Measurements from ENCODE around the gene SLC9A9. TPM values are rescaled to one million over a fixed set of nuclear protein-coding genes. Genes with fewer than 3 reads are reported as not detected.

Gene SLC9A9
- total and polyA plus RNA-seq, 2 donors (not counting 1 experiment from before 2014, with no cell fraction given) = 14.3 to 74.0 TPM

DNA sequence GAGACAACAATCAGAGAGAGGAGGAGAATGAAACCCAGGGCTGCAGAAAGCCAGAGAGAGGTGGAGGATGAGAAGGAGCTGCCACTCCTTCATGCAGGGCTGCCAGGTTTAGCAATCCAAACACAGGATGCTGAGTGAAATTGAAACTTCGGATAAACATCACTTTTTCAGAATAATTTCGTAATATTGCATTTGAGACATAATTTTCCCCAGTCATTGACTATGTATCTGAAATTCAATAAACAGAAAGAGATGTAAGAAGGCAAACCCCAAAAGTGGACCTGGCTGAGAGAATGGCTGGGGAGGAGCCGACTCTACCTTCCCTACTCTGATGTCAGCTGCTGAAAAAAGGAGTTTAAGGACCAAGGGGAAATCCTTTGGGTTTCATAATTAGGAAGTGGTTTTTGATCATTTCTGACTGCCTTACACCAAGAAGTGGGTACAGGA, 33.8 kb downstream of the SLC9A9 start:
- Histone ChIP-seq H3K4me3 (replicated peaks in 1 of 4; ENCODE audit: control extremely low read depth in 1 of 4, insufficient read depth in 1 of 4, low read depth in 3 of 4, low read length in 4 of 4) (no peak overlapping the region), H3K27me3 (ENCODE audit: control insufficient read depth, insufficient read depth, low read length) (no peaks in the 10 kb centered on the region), H3K36me3 (ENCODE audit: control insufficient read depth, insufficient read depth, low read length) (no peaks in the 10 kb centered on the region), H3K4me2 (ENCODE audit: extremely low read depth, insufficient read depth, low read length) (peak overlapping the region; percentile 18), H3K4me1 (ENCODE audit: control insufficient read depth, extremely low read depth, insufficient read depth, low read length) (peaks cover 9% of the 10 kb centered on the region), H3K79me2 (ENCODE audit: control insufficient read depth, insufficient read depth, low read length) (no peaks in the 10 kb centered on the region), H3K9me3 (ENCODE audit: control insufficient read depth, insufficient read depth, low read depth, low read length) (no peaks in the 10 kb centered on the region), H3K27ac (ENCODE audit: insufficient read depth, low read length) (no peak overlapping the region), H3K9ac (ENCODE audit: insufficient read depth, low read length) (no peak overlapping the region), H2AFZ (ENCODE audit: low read length) (no peak overlapping the region), H4K20me1 (ENCODE audit: control insufficient read depth, extremely low read depth, insufficient read depth, low read length) (no peaks in the 10 kb centered on the region)
- peak in 1 of 2 donors; percentile 56 for DNase-seq (ENCODE audit: low read depth in 2 of 2)
- TF ChIP-seq CTCF (conservative IDR thresholded peaks at IDR 0.05 in 1 of 2, IDR thresholded peaks at IDR 0.05 in 1 of 2; ENCODE audit: low read depth in 1 of 2, low read length in 2 of 2) = no peak
- TF ChIP-seq EZH2 (IDR thresholded peaks at IDR 0.05; ENCODE audit: low read length, missing control alignments) = no peak

DNA sequence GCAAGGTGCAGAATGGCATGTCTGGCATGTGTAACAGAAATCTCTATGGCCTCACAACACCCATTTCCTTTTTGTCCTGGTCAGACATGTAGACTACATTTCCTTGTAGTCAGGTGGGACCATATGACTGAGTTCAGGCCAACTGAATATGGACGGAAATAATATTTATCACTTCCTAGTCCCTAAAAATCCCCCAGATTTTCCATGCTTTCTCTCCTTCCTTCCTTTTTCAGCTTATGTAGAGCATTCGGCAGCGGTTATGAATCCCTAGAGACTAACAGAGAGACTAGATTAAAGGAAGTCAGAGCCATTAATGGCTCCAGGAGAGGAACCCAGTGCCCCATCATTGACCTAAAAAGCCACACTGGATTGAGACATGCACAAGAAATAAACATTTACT, 35.8 kb downstream of the SLC9A9 start:
- DNase-seq (ENCODE audit: low read depth in 2 of 2) = no peak
- Histone ChIP-seq H2AFZ (ENCODE audit: low read length) (no peak overlapping the region), H3K4me1 (ENCODE audit: control insufficient read depth, extremely low read depth, insufficient read depth, low read length) (peaks cover 16% of the 10 kb centered on the region), H3K9me3 (ENCODE audit: control insufficient read depth, insufficient read depth, low read depth, low read length) (no peaks in the 10 kb centered on the region), H3K27me3 (ENCODE audit: control insufficient read depth, insufficient read depth, low read length) (no peaks in the 10 kb centered on the region), H3K9ac (ENCODE audit: insufficient read depth, low read length) (no peak overlapping the region), H3K36me3 (ENCODE audit: control insufficient read depth, insufficient read depth, low read length) (no peaks in the 10 kb centered on the region), H3K4me3 (replicated peaks in 1 of 4; ENCODE audit: control extremely low read depth in 1 of 4, insufficient read depth in 1 of 4, low read depth in 3 of 4, low read length in 4 of 4) (no peak overlapping the region), H3K27ac (ENCODE audit: insufficient read depth, low read length) (no peak overlapping the region), H3K4me2 (ENCODE audit: extremely low read depth, insufficient read depth, low read length) (no peak overlapping the region), H3K79me2 (ENCODE audit: control insufficient read depth, insufficient read depth, low read length) (no peaks in the 10 kb centered on the region), H4K20me1 (ENCODE audit: control insufficient read depth, extremely low read depth, insufficient read depth, low read length) (no peaks in the 10 kb centered on the region)
- TF ChIP-seq EZH2 (IDR thresholded peaks at IDR 0.05; ENCODE audit: low read length, missing control alignments) (no peak), CTCF (conservative IDR thresholded peaks at IDR 0.05 in 1 of 2, IDR thresholded peaks at IDR 0.05 in 1 of 2; ENCODE audit: low read depth in 1 of 2, low read length in 2 of 2) (no peak)

DNA sequence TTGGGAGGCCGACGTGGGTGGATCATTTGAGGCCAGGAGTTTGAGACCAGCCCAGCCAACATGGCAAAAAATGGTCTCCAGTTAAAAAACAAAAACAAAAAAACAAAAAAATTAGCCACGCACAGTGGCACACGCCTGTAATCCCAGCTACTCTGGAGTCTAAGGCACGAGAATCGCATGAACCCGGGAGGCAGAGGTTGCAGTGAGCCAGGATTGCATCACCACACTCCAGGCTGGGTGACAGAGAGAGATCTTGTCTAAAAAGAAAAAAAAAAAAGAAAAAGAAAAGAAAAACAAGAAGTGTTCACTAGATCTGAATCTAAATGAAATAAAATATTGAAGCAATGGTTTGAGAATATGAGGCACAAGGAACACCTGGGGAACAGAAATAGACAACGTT, 36.7 kb downstream of the SLC9A9 start:
- Histone ChIP-seq H3K79me2 (ENCODE audit: control insufficient read depth, insufficient read depth, low read length) (no peaks in the 10 kb centered on the region), H3K4me3 (replicated peaks in 1 of 4; ENCODE audit: control extremely low read depth in 1 of 4, insufficient read depth in 1 of 4, low read depth in 3 of 4, low read length in 4 of 4) (no peak overlapping the region), H4K20me1 (ENCODE audit: control insufficient read depth, extremely low read depth, insufficient read depth, low read length) (no peaks in the 10 kb centered on the region), H3K9me3 (ENCODE audit: control insufficient read depth, insufficient read depth, low read depth, low read length) (no peaks in the 10 kb centered on the region), H3K27ac (ENCODE audit: insufficient read depth, low read length) (no peak overlapping the region), H3K27me3 (ENCODE audit: control insufficient read depth, insufficient read depth, low read length) (no peaks in the 10 kb centered on the region), H3K4me1 (ENCODE audit: control insufficient read depth, extremely low read depth, insufficient read depth, low read length) (peaks cover 18% of the 10 kb centered on the region), H3K36me3 (ENCODE audit: control insufficient read depth, insufficient read depth, low read length) (no peaks in the 10 kb centered on the region), H3K4me2 (ENCODE audit: extremely low read depth, insufficient read depth, low read length) (no peak overlapping the region), H3K9ac (ENCODE audit: insufficient read depth, low read length) (no peak overlapping the region), H2AFZ (ENCODE audit: low read length) (no peak overlapping the region)
- peak in 1 of 2 donors; percentile 53 for DNase-seq (ENCODE audit: low read depth in 2 of 2)
- TF ChIP-seq CTCF (conservative IDR thresholded peaks at IDR 0.05 in 1 of 2, IDR thresholded peaks at IDR 0.05 in 1 of 2; ENCODE audit: low read depth in 1 of 2, low read length in 2 of 2) = no peak
- no peak for TF ChIP-seq EZH2 (IDR thresholded peaks at IDR 0.05; ENCODE audit: low read length, missing control alignments)

Measured in fibroblast of lung (primary cell).